GM12864 (cell line): Measurements from ENCODE around the gene LINC01488.

Experiments used
- DNase-seq: peaks from one replicate; pipeline ENCODE4 v3.0.0-alpha.2; 2011; ENCODE audit warnings: low read depth
- H3K4me3 ChIP-seq: 2 replicates; pipeline ENCODE4 v1.5.1; 2011; ENCODE audit warnings: mild to moderate bottlenecking, low read depth, low read length, control low read depth
- CTCF ChIP-seq: IDR thresholded peaks from 2 replicates; pipeline ENCODE4 v1.5.1; 2011; ENCODE audit warnings: low read depth, mild to moderate bottlenecking, moderate library complexity, low read length, control low read depth, inconsistent platforms; ENCODE audit errors: missing control alignments

LINC01488 gene

GRCh38 chr11:69437001-69437875, 44.2 kb upstream of the LINC01488 start:
- H3K4me3 ChIP-seq: no peak overlapping the region
- DNase-seq: no peak
- no peak for TF ChIP-seq CTCF

- TF ChIP-seq CTCF: no peak
- H3K4me3 ChIP-seq: no peak overlapping the region
- DNase-seq: no peak
Observed at GRCh38 chr11:69437876-69438205, 43.6 kb upstream of the LINC01488 start.

GRCh38 chr11:69438286-69438920, 43.1 kb upstream of the LINC01488 start:
- no peak overlapping the region for H3K4me3 ChIP-seq
- no peak for DNase-seq
- TF ChIP-seq CTCF: no peak

GRCh38 chr11:69439127-69439526, 42.3 kb upstream of the LINC01488 start:
- no peak for DNase-seq
- no peak for TF ChIP-seq CTCF

GRCh38 chr11:69439651-69440464, 41.6 kb upstream of the LINC01488 start:
- no peak overlapping the region for H3K4me3 ChIP-seq
- no peak for TF ChIP-seq CTCF
- no peak for DNase-seq

More at GRCh38 chr11:69439127-69439526, 42.3 kb upstream of the LINC01488 start:
- no peak overlapping the region for H3K4me3 ChIP-seq

- TF ChIP-seq CTCF: no peak
- no peak for DNase-seq
- no peak overlapping the region for H3K4me3 ChIP-seq
Observed at GRCh38 chr11:69440876-69441275, 40.6 kb upstream of the LINC01488 start.
